ENCODE results near the gene TIMM50.

Gene TIMM50

DNA sequence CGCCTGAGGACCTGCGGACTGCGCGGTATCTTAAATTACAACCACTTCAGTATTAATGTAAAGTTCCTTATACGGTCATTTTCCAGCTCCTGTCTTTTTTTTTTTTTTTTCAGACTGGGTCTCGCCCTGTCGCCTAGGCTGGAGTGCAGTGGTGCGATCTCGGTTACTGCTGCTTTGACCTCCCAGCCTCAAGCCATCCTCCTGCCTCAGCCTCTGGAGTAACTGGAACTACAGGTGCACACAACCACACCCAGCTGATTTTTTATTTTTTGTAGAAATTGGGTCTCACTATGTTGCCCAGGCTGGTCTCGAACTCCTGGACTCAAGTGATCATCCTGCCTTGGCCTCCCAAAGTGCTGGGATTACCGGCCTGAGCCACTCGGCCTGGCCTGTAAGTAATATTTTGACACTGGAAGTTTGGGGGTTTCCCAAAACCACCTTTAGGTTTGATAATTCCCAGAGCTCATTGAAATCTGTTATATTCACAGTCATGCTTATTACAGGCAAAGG, 52.4 kb downstream of the TIMM50 start:
- no peak for DNase-seq (ENCODE audit: low spot score)

DNA sequence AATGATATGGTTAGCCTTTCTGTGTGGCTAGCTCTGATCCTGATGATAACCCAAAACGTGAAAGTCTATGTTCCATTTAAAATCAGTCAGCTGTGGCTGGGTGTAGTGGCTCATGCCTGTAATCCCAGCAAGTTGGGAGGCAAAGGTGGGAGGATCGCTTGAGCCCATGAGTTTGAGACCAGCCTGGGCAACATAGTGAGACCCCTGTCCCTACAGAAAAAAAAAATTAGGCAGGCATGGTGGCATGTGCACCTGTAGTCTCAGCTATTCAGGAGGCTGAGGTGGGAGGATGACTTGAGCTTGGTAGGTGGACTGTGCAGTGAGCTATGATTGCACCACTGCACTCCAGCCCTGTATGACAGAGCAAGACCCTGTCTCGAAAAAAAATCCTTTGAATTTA, 53.2 kb downstream of the TIMM50 start:
- DNase-seq (ENCODE audit: low spot score), result no peak

DNA sequence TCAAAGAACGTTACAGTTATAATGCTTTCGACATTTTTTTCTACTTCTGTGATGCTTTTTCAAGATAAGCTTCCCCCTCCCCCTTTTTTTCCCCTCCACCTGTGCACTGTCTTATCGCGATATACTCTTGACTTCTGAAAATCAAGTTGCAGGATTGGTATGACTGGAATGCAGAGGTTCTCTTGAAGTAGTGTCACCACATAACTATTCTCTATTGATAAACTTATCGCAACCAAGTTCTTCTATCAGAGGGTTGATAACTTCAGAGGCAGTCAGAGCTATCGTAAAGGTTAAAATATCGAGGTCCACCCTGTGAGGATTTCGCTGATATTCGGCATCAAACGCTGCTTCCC, 58.5 kb downstream of the TIMM50 start:
- no peak for DNase-seq (ENCODE audit: low spot score)

- peak; percentile 99 for DNase-seq (ENCODE audit: low spot score)
Observed at GRCh38 chr19:39539518-39540332, 59.1 kb downstream of the TIMM50 start, which contains the start of gene EID2. EID2 (minus strand) TSS chr19:39540161; CDS start chr19:39540079, 82 bp downstream.

GRCh38 chr19:39540333-39540673, 59.7 kb downstream of the TIMM50 start:
- no peak for DNase-seq (ENCODE audit: low spot score)

All from AG08395 (cell line).